LNCaP clone FGC (cell line): Measurements from ENCODE around the gene XKR7.

ENCODE experiments used
- DNase-seq: peaks from one replicate; pipeline ENCODE4 v3.0.0-alpha.2; 2011; ENCODE audit warnings: low read depth
- H3K4me3 ChIP-seq: 2 replicates; pipeline ENCODE4 v1.5.1; 2011; ENCODE audit warnings: mild to moderate bottlenecking, low read depth, low read length, control low read depth
- TF ChIP-seq, protein P1 (sequence below): IDR thresholded peaks from 2 replicates; pipeline ENCODE4 v1.5.1; 2012; ENCODE audit warnings: mild to moderate bottlenecking; ENCODE audit not compliant: control insufficient read depth, insufficient read depth; ENCODE audit errors: extremely low read depth

Gene XKR7

DNA sequence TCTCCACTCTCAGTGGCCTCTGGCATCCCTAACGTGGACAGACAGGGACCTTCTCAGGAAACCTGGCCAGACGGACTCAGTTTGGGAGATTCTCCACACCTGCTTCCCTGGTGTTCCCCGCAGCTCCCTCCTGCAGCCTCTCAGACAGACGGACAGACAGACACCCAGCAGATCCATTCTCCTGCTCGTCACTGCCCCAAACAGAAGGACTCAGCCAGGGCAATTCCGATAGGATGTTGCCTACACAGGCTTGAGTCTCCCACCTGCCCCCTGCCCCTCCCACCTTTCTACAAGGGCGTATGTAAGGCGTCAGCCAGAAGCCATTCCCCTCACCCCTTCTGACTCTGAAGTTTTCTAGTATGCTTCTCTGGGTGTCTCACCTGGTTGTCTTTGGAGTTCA, 42.7 kb downstream of the XKR7 start:
- H3K4me3 ChIP-seq: no peak overlapping the region
- TF ChIP-seq, protein P1, sequence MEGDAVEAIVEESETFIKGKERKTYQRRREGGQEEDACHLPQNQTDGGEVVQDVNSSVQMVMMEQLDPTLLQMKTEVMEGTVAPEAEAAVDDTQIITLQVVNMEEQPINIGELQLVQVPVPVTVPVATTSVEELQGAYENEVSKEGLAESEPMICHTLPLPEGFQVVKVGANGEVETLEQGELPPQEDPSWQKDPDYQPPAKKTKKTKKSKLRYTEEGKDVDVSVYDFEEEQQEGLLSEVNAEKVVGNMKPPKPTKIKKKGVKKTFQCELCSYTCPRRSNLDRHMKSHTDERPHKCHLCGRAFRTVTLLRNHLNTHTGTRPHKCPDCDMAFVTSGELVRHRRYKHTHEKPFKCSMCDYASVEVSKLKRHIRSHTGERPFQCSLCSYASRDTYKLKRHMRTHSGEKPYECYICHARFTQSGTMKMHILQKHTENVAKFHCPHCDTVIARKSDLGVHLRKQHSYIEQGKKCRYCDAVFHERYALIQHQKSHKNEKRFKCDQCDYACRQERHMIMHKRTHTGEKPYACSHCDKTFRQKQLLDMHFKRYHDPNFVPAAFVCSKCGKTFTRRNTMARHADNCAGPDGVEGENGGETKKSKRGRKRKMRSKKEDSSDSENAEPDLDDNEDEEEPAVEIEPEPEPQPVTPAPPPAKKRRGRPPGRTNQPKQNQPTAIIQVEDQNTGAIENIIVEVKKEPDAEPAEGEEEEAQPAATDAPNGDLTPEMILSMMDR: no peak
- no peak for DNase-seq

DNA sequence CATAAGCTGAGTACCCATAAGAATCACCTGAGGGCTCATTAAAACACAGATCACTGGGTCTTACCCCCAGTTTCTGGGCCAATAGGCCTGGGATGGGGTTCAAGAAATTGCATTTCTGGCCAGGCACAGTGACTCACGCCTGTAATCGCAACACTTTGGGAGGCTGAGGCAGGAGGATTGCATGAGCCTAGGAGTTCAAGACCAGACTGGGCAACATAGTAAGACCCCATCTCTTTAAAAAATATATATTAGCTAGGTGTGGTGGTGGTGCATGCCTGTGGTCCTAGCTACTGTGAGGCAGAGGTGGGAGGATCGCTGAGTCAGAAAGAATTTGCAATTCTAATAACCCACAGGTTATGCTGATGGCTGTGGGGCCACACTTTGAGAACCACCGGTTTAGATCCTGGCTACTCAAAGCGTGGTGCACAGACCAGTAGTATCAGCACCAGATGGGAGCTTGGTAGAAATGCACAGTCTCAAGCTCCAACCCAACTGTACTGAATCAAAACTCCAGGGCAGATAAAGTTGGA, 44.3 kb downstream of the XKR7 start:
- TF ChIP-seq, protein P1: no peak
- H3K4me3 ChIP-seq: no peak overlapping the region
- no peak for DNase-seq

DNA sequence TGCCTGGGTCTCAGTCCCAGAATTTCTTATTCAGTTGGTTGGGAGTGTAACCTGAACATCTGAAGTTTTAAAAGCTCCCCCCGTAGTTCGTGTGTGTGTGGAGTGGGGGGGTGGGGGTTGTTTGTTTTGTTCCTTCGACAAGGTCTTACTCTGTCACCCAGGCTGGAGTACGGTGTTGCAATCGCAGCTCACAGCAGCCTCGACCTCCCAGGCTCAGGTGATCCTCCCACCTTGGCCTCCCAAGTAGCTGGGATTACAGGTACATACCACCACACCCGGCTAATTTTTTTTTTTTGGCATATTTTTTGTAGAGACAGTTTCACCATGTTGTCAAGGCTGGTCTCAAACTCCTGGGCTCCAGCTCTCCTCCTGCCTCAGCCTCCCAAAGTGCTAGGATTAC, 45.4 kb downstream of the XKR7 start:
- no peak for DNase-seq
- H3K4me3 ChIP-seq: no peak overlapping the region
- TF ChIP-seq, protein P1: no peak

DNA sequence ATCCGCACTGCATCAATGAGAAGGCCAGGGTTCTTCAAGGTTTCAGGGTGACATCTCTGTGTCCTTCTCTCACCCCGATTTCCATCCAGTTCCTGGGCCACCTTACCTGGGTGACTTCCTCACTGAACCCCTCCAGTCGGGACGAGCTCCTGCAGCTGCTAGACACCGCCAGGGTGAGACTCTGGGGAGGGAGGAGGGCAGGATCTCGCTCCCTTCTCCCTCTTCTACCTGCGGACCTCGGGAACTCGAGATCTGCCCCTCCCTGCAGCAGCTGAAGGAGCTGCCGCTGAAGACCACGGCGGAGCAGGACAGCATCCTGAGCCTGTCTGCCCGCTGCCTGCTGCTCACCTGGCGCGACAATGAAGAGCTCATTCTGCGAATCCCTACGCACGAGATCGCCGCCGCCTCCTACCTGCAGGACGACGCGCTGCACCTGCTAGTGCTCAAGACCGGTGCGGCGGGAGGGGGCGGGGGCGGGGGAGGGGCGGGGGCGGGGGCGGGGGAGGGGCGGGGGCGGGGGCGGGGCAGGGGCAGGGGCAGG, 49.8 kb downstream of the XKR7 start:
- H3K4me3 ChIP-seq: peak overlapping the region; percentile 12; the same call in 1 of the 2 replicates
- DNase-seq: peak; percentile 63
- TF ChIP-seq, protein P1: peak; percentile 79

DNA sequence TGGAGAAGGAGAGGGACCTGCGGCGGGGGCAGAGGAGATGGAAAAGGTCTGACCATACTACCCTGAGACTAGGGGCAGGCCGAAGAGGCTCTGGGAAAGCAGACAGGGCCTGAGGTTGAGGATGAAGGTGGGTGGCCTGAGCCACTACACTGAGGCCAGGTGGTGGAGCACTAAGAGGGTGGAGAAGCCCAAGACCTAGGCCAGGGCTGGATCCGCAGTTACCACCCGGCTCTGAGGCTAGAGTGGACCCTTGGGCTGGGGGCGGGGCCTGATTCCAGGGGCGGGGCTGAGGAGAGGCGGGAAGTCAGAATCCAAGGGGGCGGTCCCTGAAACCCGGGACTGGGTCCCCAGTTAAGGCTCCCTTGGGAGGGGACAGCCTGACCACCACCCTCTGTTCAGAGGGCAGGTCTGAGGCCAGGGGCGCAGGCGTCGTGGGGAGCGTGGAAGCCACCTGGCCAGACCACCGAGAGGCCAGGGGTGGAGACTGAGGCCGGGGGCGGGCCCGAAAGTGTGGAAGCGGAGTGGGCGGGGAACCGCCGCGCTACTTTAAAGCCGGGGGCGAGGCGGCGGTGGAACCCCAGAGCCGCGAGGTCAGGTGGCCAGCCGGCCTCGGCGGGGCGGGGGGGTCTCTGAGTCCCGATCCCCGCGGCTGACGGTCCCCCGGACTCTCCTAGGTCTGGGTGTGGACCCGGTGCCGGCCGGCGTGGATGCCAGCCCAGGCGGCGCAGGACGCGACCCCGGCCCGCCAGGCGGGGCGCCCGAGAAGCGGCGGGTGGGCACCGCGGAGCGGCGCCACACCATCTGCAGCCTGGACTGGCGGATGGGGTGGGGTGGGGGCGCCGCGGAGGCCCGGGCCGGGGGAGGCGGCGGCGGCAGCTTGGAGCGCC, 50.6 kb downstream of the XKR7 start:
- peak overlapping the region; percentile 51 for H3K4me3 ChIP-seq
- DNase-seq: peak; percentile 33
- TF ChIP-seq, protein P1: no peak

DNA sequence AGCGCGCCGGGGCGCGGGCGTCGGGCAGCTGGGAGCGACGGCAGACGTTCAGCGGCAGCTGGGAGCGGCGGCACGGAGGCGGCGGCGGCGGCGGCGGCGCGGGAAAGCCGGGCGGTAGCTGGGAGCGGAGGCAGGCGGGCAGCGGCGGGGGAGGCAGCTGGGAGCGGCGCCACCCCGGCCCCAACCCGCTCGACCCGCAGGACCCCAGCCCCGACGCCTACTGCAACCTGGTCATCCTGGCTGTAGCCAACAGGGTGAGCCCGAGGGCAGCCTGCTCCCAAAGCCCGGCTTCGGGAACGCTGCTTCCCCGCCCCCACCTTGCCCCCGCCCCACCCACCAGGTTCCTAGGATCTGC, 51.2 kb downstream of the XKR7 start:
- no peak overlapping the region for H3K4me3 ChIP-seq
- TF ChIP-seq, protein P1: peak; percentile 29; the same call in 1 of the 2 replicates
- DNase-seq: no peak
